NCI-H345 (cell line): ENCODE data around the gene SFN.

ENCODE experiments used
- DNase-seq: peaks from one replicate; lab custom pipeline; 2025; lab: John Stamatoyannopoulos, UW

SFN gene

DNA sequence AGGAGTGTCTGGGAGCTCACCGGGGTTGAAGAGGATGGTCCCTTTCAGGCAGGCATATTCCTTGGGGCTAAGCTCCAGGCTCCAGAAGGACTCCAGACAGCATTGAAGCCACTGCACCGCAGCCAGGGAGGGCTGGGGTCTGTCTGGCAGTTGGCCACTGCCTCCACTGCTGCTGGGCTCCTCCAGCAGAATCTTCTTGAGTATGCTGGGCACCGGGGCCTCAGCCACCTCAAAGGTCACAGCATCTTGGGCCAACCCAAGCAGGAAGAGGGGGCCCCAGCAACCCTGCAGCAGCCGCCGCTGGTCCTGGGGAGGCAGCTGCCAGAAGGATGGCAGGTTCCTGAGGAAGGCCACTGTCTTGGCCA is 50.4 kb downstream of the SFN start:
- peak; percentile 4 for DNase-seq
